Measurements from ENCODE around the gene PBX3.

The PBX3 gene

GRCh38 chr9:125969868-125970267, 222.7 kb downstream of the PBX3 start:
- no peak overlapping the region for H2AFZ ChIP-seq (ENCODE audit: low read length)
- no peaks in the 10 kb centered on the region for H3K9me2 ChIP-seq (replicated peaks; ENCODE audit: low read depth, low read length)
- TF ChIP-seq CTCF (conservative IDR thresholded peaks at IDR 0.05; ENCODE audit: low read length) (no peak), EZH2phosphoT487 (IDR thresholded peaks at IDR 0.05; ENCODE audit: borderline replicate concordance) (no peak)
- no peaks in the 10 kb centered on the region for H3F3A ChIP-seq (ENCODE audit: low read depth)
- H3K4me3 ChIP-seq (ENCODE audit: low read length, poor library complexity, severe bottlenecking), result no peak overlapping the region
- peaks cover 22% of the 10 kb centered on the region; the same call in 1 of the 2 replicates for H3K36me3 ChIP-seq (ENCODE audit: insufficient read depth, low read length)
- no peaks in the 10 kb centered on the region for H3K4me1 ChIP-seq (ENCODE audit: insufficient read depth, low read length, poor library complexity, severe bottlenecking)
- H3K79me2 ChIP-seq (ENCODE audit: insufficient read depth, low read length), result no peaks in the 10 kb centered on the region
- H3K4me2 ChIP-seq (ENCODE audit: low read depth, low read length, poor library complexity, severe bottlenecking), result no peak overlapping the region
- H4K20me1 ChIP-seq (ENCODE audit: insufficient read depth, low read length, poor library complexity, severe bottlenecking), result no peaks in the 10 kb centered on the region
- H3K27me3 ChIP-seq (ENCODE audit: insufficient read depth, low read length, poor library complexity, severe bottlenecking), result no peaks in the 10 kb centered on the region
- no peaks in the 10 kb centered on the region for H3K9me3 ChIP-seq (ENCODE audit: insufficient read depth, low read depth, low read length)
- H3K9ac ChIP-seq (ENCODE audit: low read depth, low read length, poor library complexity, severe bottlenecking), result no peak overlapping the region

GRCh38 chr9:125970340-125970739, 223.2 kb downstream of the PBX3 start:
- Histone ChIP-seq H3K4me3 (ENCODE audit: low read length, poor library complexity, severe bottlenecking) (no peak overlapping the region), H3K4me2 (ENCODE audit: low read depth, low read length, poor library complexity, severe bottlenecking) (no peak overlapping the region), H3K9ac (ENCODE audit: low read depth, low read length, poor library complexity, severe bottlenecking) (no peak overlapping the region), H3K9me3 (ENCODE audit: insufficient read depth, low read depth, low read length) (no peaks in the 10 kb centered on the region), H3K79me2 (ENCODE audit: insufficient read depth, low read length) (no peaks in the 10 kb centered on the region), H2AFZ (ENCODE audit: low read length) (no peak overlapping the region), H3K27me3 (ENCODE audit: insufficient read depth, low read length, poor library complexity, severe bottlenecking) (no peaks in the 10 kb centered on the region), H3F3A (ENCODE audit: low read depth) (no peaks in the 10 kb centered on the region), H3K36me3 (ENCODE audit: insufficient read depth, low read length) (peaks cover 18% of the 10 kb centered on the region; the same call in 1 of the 2 replicates), H3K4me1 (ENCODE audit: insufficient read depth, low read length, poor library complexity, severe bottlenecking) (no peaks in the 10 kb centered on the region), H4K20me1 (ENCODE audit: insufficient read depth, low read length, poor library complexity, severe bottlenecking) (no peaks in the 10 kb centered on the region), H3K9me2 (replicated peaks; ENCODE audit: low read depth, low read length) (no peaks in the 10 kb centered on the region)
- no peak for TF ChIP-seq EZH2phosphoT487 (IDR thresholded peaks at IDR 0.05; ENCODE audit: borderline replicate concordance)
- no peak for TF ChIP-seq CTCF (conservative IDR thresholded peaks at IDR 0.05; ENCODE audit: low read length)

GRCh38 chr9:125971050-125971449, 223.9 kb downstream of the PBX3 start:
- Histone ChIP-seq H3F3A (ENCODE audit: low read depth) (no peaks in the 10 kb centered on the region), H3K79me2 (ENCODE audit: insufficient read depth, low read length) (no peaks in the 10 kb centered on the region), H3K36me3 (ENCODE audit: insufficient read depth, low read length) (peaks cover 12% of the 10 kb centered on the region; the same call in 1 of the 2 replicates), H3K4me1 (ENCODE audit: insufficient read depth, low read length, poor library complexity, severe bottlenecking) (no peaks in the 10 kb centered on the region), H3K9me2 (replicated peaks; ENCODE audit: low read depth, low read length) (no peaks in the 10 kb centered on the region), H4K20me1 (ENCODE audit: insufficient read depth, low read length, poor library complexity, severe bottlenecking) (no peaks in the 10 kb centered on the region), H3K9me3 (ENCODE audit: insufficient read depth, low read depth, low read length) (no peaks in the 10 kb centered on the region), H3K4me3 (ENCODE audit: low read length, poor library complexity, severe bottlenecking) (no peak overlapping the region), H2AFZ (ENCODE audit: low read length) (no peak overlapping the region), H3K9ac (ENCODE audit: low read depth, low read length, poor library complexity, severe bottlenecking) (no peak overlapping the region), H3K4me2 (ENCODE audit: low read depth, low read length, poor library complexity, severe bottlenecking) (no peak overlapping the region), H3K27me3 (ENCODE audit: insufficient read depth, low read length, poor library complexity, severe bottlenecking) (no peaks in the 10 kb centered on the region)
- TF ChIP-seq EZH2phosphoT487 (IDR thresholded peaks at IDR 0.05; ENCODE audit: borderline replicate concordance), result no peak
- TF ChIP-seq CTCF (conservative IDR thresholded peaks at IDR 0.05; ENCODE audit: low read length), result no peak
